NCI-H1092 treated with DMSO at 0.1 percent for 48 hours (cell line): ENCODE results near the gene NIT2.
"Not testable (repeated sequence)": the region's sequence is repeated elsewhere in the genome, so short reads cannot be mapped to it uniquely, and the experiment has no call there.

ENCODE experiments used
- DNase-seq: peaks from one replicate; lab custom pipeline; 2025; lab: John Stamatoyannopoulos, UW

The NIT2 gene

GRCh38 chr3:100338911-100339310 is 4.4 kb downstream of the NIT2 start:
- no peak for DNase-seq

- DNase-seq: no peak
Observed at GRCh38 chr3:100339786-100340185, 5.2 kb downstream of the NIT2 start.

- no peak for DNase-seq
Observed at GRCh38 chr3:100340527-100340926, 6.0 kb downstream of the NIT2 start.

GRCh38 chr3:100348727-100349126 is 14.2 kb downstream of the NIT2 start:
- DNase-seq: no peak

- DNase-seq: not testable (repeated sequence)
Observed at GRCh38 chr3:100351770-100352169, 17.2 kb downstream of the NIT2 start.

GRCh38 chr3:100352296-100353231 is 18.0 kb downstream of the NIT2 start:
- DNase-seq: no peak

GRCh38 chr3:100354850-100355249 is 20.3 kb downstream of the NIT2 start:
- no peak for DNase-seq

GRCh38 chr3:100358413-100358812 is 23.9 kb downstream of the NIT2 start:
- no peak for DNase-seq

- DNase-seq: no peak
Observed at GRCh38 chr3:100359035-100359434, 24.5 kb downstream of the NIT2 start.

GRCh38 chr3:100360757-100361496 is 26.4 kb downstream of the NIT2 start:
- DNase-seq: no peak

GRCh38 chr3:100361897-100362296 is 27.3 kb downstream of the NIT2 start:
- no peak for DNase-seq

- no peak for DNase-seq
Observed at GRCh38 chr3:100364421-100364820, 29.9 kb downstream of the NIT2 start.

GRCh38 chr3:100366424-100366823 is 31.9 kb downstream of the NIT2 start:
- no peak for DNase-seq

- no peak for DNase-seq
Observed at GRCh38 chr3:100368441-100368840, 33.9 kb downstream of the NIT2 start.

- DNase-seq: no peak
Observed at GRCh38 chr3:100370756-100371155, 36.2 kb downstream of the NIT2 start.

- no peak for DNase-seq
Observed at GRCh38 chr3:100374521-100374920, 40.0 kb downstream of the NIT2 start.

- no peak for DNase-seq
Observed at GRCh38 chr3:100376301-100376700, 41.7 kb downstream of the NIT2 start.

- no peak for DNase-seq
Observed at GRCh38 chr3:100384733-100385525, 50.4 kb downstream of the NIT2 start.

- no peak for DNase-seq
Observed at GRCh38 chr3:100386437-100387074, 52.0 kb downstream of the NIT2 start.

GRCh38 chr3:100389025-100389424 is 54.5 kb downstream of the NIT2 start:
- DNase-seq: no peak

- DNase-seq: no peak
Observed at GRCh38 chr3:100395679-100396431, 61.3 kb downstream of the NIT2 start.
